H1 (cell line): ENCODE measurements around the gene EVI5. TPM values are rescaled to one million over a fixed set of nuclear protein-coding genes. Genes with fewer than 3 reads are reported as not detected.

Experiments used
- polyA plus RNA-seq, 7 experiments: library from polyadenylated mRNA; depleted of rRNA in 3 of 7; stranded (reverse) in 5 of 7; unstranded in 2 of 7; fragments of >200 nt in 5 of 7; fragments of 200-250 nt in 2 of 7; gene quantifications; 1 replicate in 5 of 7; 2 replicates in 1 of 7; 4 replicates in 1 of 7; pipeline versions ENCODE4 v1.2.1 to v1.2.3, GENCODE V29; 2011 to 2013; ENCODE audit warnings: missing spikeins in 2 of 7, mixed read lengths in 2 of 7
- small RNA-seq: library from polyadenylated mRNA; stranded (forward); fragments of <200 nt; extraction: miRNeasy Mini kit (QIAGEN cat#:217004); gene quantifications from one replicate; pipeline ENCODE3, GENCODE V24; 2013; ENCODE audit not compliant: insufficient read depth
- total RNA-seq: library from RNA; stranded (reverse); fragmentation: NEBNext Ultra II Directional; extraction: Animal tissue kit (Norgen Biotek cat#: 25700); gene quantifications from 2 replicates; pipeline ENCODE4 v1.2.1, GENCODE V29; 2021

EVI5 gene
- total and polyA plus RNA-seq, 2 of the 8 experiments (the other 6 are each of a cell fraction or from before 2014, with no cell fraction given): 1.7 to 13.7 TPM

Small RNAs within 50 kb of the gene (small RNA-seq; reads per million reads assigned to genes)
- not detected for gene AC104332.2
- gene RNU4-59P: not detected

Other genes with a start within 250 kb of the EVI5 start
- 1,464 and 1,506 TPM in 2 replicates for gene RPL5, start 46.9 kb upstream of the EVI5 start, total RNA-seq
- gene RPL5, start 46.9 kb upstream of the EVI5 start, polyA plus RNA-seq (2011; rRNA removed): 945 and 2,034 TPM in 2 replicates
- 4.8 and 5.0 TPM in 2 replicates for gene DIPK1A, start 176.4 kb upstream of the EVI5 start, total RNA-seq
- 1.2 and 2.5 TPM in 2 replicates for gene DIPK1A, start 176.4 kb upstream of the EVI5 start, polyA plus RNA-seq (2011; rRNA removed)